Uterus (tissue), 4 donors: Measurements from ENCODE around the gene STK39. TPM values are rescaled to one million over a fixed set of nuclear protein-coding genes. Genes with fewer than 3 reads are reported as not detected.

Experiments used
- DNase-seq, 2 donors: peaks; one replicate each; pipeline ENCODE4 v3.0.0-alpha.2; 2019 to 2020
- H3K27ac ChIP-seq, 2 donors: fragments of 200-600 bp; sonication (generic); 1 replicate in 1 of 2; 2 replicates in 1 of 2; pipeline ENCODE4 v1.5.1; 2016 to 2018
- H3K27me3 ChIP-seq, 2 donors: fragments of 200-600 bp; sonication (generic); one replicate each; pipeline ENCODE4 v1.5.1; 2018 to 2019; ENCODE audit warnings: control low read depth in 1 of 2
- H3K36me3 ChIP-seq, 2 donors: fragments of 200-600 bp; sonication (generic); one replicate each; pipeline ENCODE4 v1.5.1; 2019; ENCODE audit warnings: control low read depth in 1 of 2
- H3K4me1 ChIP-seq, 2 donors: fragments of 200-600 bp; sonication (generic); one replicate each; pipeline ENCODE4 v1.5.1; 2018 to 2019; ENCODE audit warnings: control low read depth in 1 of 2
- H3K4me3 ChIP-seq, 2 donors: fragments of 200-600 bp; sonication (generic); 1 replicate in 1 of 2; 2 replicates in 1 of 2; pipeline ENCODE4 v1.5.1; 2018 to 2019; ENCODE audit warnings: mild to moderate bottlenecking in 1 of 2
- H3K9me3 ChIP-seq, 2 donors: fragments of 200-600 bp; sonication (generic); one replicate each; pipeline ENCODE4 v1.5.1; 2019; ENCODE audit warnings: control low read depth in 1 of 2
- CTCF ChIP-seq, 4 experiments: fragments of 200-600 bp in 2 of 4; fragments of 450-650 bp in 2 of 4; sonication (generic) in 2 of 4; IDR thresholded peaks; one replicate each; pipeline ENCODE4 v1.5.1; 2016 to 2019; ENCODE audit warnings: antibody characterized with exemption in 4 of 4, mild to moderate bottlenecking in 2 of 4, moderate library complexity in 1 of 4
- POLR2A ChIP-seq, 2 donors: fragments of 450-650 bp; IDR thresholded peaks; one replicate each; pipeline ENCODE4 v1.6.1; 2016; ENCODE audit warnings: antibody characterized with exemption in 2 of 2, mild to moderate bottlenecking in 1 of 2, moderate library complexity in 1 of 2
- intact Hi-C: fragments of 100-400 bp; cut with DNase I; formaldehyde crosslinking; loops from one replicate; pipeline ENCODE4 v1.15.1; 2023; ENCODE audit warnings: low total_unique reads
- total RNA-seq, 4 donors: library from RNA; depleted of rRNA in 3 of 4; stranded (reverse); fragments of >200 nt in 3 of 4; gene quantifications; one replicate each; pipeline versions ENCODE4 v1.1.0 to v1.2.4, GENCODE V29; 2014 to 2023
- donor health status: DM: yes; HTN: yes; CAD: no.

STK39 gene
- total RNA-seq, 4 donors from 2014 or later, result 5.0 to 23.6 (median 9.8) TPM

GRCh38 chr2:167990062-167990461 lies 257.3 kb downstream of the STK39 start:
- no peak for DNase-seq
- no peaks in the 10 kb centered on the region for H3K27me3 ChIP-seq
- TF ChIP-seq POLR2A (IDR thresholded peaks at IDR 0.05) (no peak), CTCF (IDR thresholded peaks at IDR 0.05) (no peak)
- H3K4me1 ChIP-seq, result no peaks in the 10 kb centered on the region
- H3K27ac ChIP-seq, result no peak overlapping the region
- H3K36me3 ChIP-seq, result no peaks in the 10 kb centered on the region
- intact Hi-C loops, result no loop called here
- no peaks in the 10 kb centered on the region for H3K9me3 ChIP-seq
- H3K4me3 ChIP-seq, result no peak overlapping the region

- no peak for TF ChIP-seq POLR2A (IDR thresholded peaks at IDR 0.05)
- no peak for TF ChIP-seq CTCF (IDR thresholded peaks at IDR 0.05)
- intact Hi-C loops, result no loop called here
Observed at GRCh38 chr2:167988296-167988695, 259.1 kb downstream of the STK39 start.

GRCh38 chr2:167987558-167987957 lies 259.8 kb downstream of the STK39 start:
- Histone ChIP-seq H3K27ac (no peak overlapping the region), H3K36me3 (no peaks in the 10 kb centered on the region), H3K27me3 (no peaks in the 10 kb centered on the region), H3K4me1 (no peaks in the 10 kb centered on the region), H3K4me3 (no peak overlapping the region), H3K9me3 (no peaks in the 10 kb centered on the region)
- TF ChIP-seq CTCF (IDR thresholded peaks at IDR 0.05) (no peak), POLR2A (IDR thresholded peaks at IDR 0.05) (no peak)
- DNase-seq, result no peak
- intact Hi-C loops, result no loop called here

More at GRCh38 chr2:167988296-167988695, 259.1 kb downstream of the STK39 start:
- Histone ChIP-seq H3K9me3 (no peaks in the 10 kb centered on the region), H3K36me3 (no peaks in the 10 kb centered on the region), H3K4me3 (no peak overlapping the region), H3K27ac (no peak overlapping the region), H3K4me1 (no peaks in the 10 kb centered on the region), H3K27me3 (no peaks in the 10 kb centered on the region)
- no peak for DNase-seq

- no peaks in the 10 kb centered on the region for H3K4me1 ChIP-seq
- no peak for TF ChIP-seq CTCF (IDR thresholded peaks at IDR 0.05)
- TF ChIP-seq POLR2A (IDR thresholded peaks at IDR 0.05), result no peak
- no peak for DNase-seq
Observed at GRCh38 chr2:167987026-167987425, 260.4 kb downstream of the STK39 start.

GRCh38 chr2:167986223-167986622 lies 261.2 kb downstream of the STK39 start:
- Histone ChIP-seq H3K27me3 (no peaks in the 10 kb centered on the region), H3K27ac (no peak overlapping the region), H3K36me3 (no peaks in the 10 kb centered on the region), H3K9me3 (no peaks in the 10 kb centered on the region), H3K4me3 (no peak overlapping the region), H3K4me1 (no peaks in the 10 kb centered on the region)
- intact Hi-C loops, result no loop called here
- TF ChIP-seq CTCF (IDR thresholded peaks at IDR 0.05), result no peak
- DNase-seq, result no peak

More at GRCh38 chr2:167987026-167987425, 260.4 kb downstream of the STK39 start:
- no peaks in the 10 kb centered on the region for H3K27me3 ChIP-seq
- no peak overlapping the region for H3K27ac ChIP-seq
- H3K4me3 ChIP-seq, result no peak overlapping the region
- H3K36me3 ChIP-seq, result no peaks in the 10 kb centered on the region
- intact Hi-C loops, result no loop called here
- no peaks in the 10 kb centered on the region for H3K9me3 ChIP-seq
